Measurements from ENCODE around the gene KCNS1.

Gene KCNS1

GRCh38 chr20:45051204-45052060 is 49.5 kb downstream of the KCNS1 start:
- in situ Hi-C loops (cut with MboI; ENCODE audit: low sequenced_read_pairs): no loop called here

GRCh38 chr20:45049904-45050471 is 50.9 kb downstream of the KCNS1 start:
- in situ Hi-C loops (cut with MboI; ENCODE audit: low sequenced_read_pairs): no loop called here

GRCh38 chr20:45049438-45049837 is 51.5 kb downstream of the KCNS1 start:
- in situ Hi-C loops (cut with MboI; ENCODE audit: low sequenced_read_pairs): no loop called here

DNA sequence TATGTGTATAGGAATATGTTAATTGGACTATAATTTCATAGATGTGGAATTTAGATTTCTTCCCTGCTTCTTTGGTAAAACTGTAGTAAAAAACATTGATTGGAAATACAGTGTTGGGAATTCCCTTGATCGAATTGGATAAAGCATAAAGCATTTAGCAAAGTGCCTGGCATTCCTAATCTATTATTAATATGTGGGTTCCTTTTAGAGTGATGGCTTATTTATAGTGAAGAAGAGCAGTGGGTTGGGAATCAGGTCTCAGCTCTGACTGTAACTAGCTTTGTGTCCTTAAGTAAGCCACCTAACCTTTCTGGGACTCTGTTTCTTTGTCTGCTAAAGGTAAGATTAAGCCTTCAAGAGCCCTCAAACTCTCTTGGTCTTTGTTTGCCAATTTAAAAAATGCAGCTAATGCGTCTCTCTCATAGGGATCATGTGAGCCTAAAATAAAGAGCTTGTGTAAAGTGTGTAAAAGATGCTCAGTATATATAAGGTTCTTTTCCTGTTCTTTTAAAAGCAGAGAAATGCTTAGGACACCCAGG is 53.3 kb downstream of the KCNS1 start:
- in situ Hi-C loops (cut with MboI; ENCODE audit: low sequenced_read_pairs): no loop called here

- in situ Hi-C loops (cut with MboI; ENCODE audit: low sequenced_read_pairs): no loop called here
Observed at GRCh38 chr20:45044601-45045000, 56.3 kb downstream of the KCNS1 start.

DNA sequence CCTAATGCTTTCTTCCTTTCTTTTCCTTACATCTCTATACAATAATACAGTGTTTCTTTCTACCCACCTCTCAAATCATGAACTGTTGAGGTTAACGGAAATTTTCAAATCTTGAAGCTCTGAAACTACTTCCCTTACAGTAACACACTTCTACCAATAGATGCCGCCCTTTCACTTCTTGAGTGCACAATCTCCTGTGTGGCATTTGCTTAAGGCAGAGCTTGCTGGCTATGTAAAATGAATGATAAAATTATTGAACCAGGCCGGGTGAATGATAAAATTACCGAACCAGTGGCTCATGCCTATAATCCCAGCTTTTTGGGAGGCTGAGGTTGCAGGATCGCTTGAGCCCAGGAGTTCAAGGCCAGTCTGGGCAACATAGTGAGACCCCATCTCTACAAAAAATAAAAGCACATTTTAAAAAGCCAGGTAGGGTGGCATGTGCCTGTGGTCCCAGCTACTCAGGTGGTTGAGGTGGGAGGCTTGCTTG is 56.8 kb downstream of the KCNS1 start:
- in situ Hi-C loops (cut with MboI; ENCODE audit: low sequenced_read_pairs): no loop called here

DNA sequence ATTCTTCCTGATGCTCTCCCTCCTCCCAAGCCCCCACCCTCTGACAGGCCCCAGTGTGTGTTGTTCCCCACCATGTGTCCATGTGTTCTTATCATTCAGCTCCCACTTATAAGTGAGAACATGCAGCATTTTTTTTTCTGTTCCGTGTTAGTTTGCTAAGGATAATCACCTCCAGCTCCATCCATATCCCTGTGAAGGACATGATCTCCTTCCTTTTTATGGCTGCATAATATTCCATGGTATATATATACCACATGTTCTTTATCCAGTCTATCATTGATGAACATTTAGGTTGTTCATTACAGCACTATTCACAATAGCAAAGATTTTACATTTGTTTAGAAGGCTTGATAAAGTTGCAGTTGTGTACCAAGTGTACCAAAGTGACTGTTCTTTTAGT is 57.9 kb downstream of the KCNS1 start:
- in situ Hi-C loops (cut with MboI; ENCODE audit: low sequenced_read_pairs): no loop called here
